Subcutaneous abdominal adipose tissue (tissue), 5 donors: ENCODE measurements around the gene HDGF.

Experiments used
- H3K27ac ChIP-seq: one replicate; pipeline ENCODE4 v1.7.0; 2013; ENCODE audit warnings: low read depth, mild to moderate bottlenecking, inconsistent platforms, low read length, moderate library complexity
- H3K27me3 ChIP-seq, 5 donors: one replicate each; pipeline ENCODE4 v1.7.0; 2013; ENCODE audit warnings: low read length in 5 of 5, inconsistent platforms in 1 of 5; ENCODE audit not compliant: control insufficient read depth in 5 of 5, insufficient read depth in 4 of 5
- H3K36me3 ChIP-seq, 5 donors: one replicate each; pipeline ENCODE4 v1.7.0; 2013; ENCODE audit warnings: low read length in 5 of 5; ENCODE audit not compliant: control insufficient read depth in 5 of 5, insufficient read depth in 5 of 5
- H3K4me1 ChIP-seq, 5 donors: one replicate each; pipeline ENCODE4 v1.7.0; 2013; ENCODE audit warnings: low read length in 5 of 5, mild to moderate bottlenecking in 3 of 5, moderate library complexity in 1 of 5; ENCODE audit not compliant: control insufficient read depth in 5 of 5, insufficient read depth in 5 of 5
- H3K4me3 ChIP-seq, 5 donors: one replicate each; pipeline ENCODE4 v1.7.0; 2013; ENCODE audit warnings: low read length in 5 of 5, low read depth in 1 of 5
- H3K9ac ChIP-seq, 5 donors: one replicate each; pipeline ENCODE4 v1.7.0; 2013; ENCODE audit warnings: low read length in 5 of 5, mild to moderate bottlenecking in 4 of 5, moderate library complexity in 3 of 5
- H3K9me3 ChIP-seq, 5 donors: one replicate each; pipeline ENCODE4 v1.7.0; 2013; ENCODE audit warnings: low read length in 5 of 5; ENCODE audit not compliant: control insufficient read depth in 5 of 5
- donor health status: healthy.
- donor health status: healthy.
- donor health status: healthy.
- donor health status: healthy.
- donor health status: healthy.

The HDGF gene

DNA sequence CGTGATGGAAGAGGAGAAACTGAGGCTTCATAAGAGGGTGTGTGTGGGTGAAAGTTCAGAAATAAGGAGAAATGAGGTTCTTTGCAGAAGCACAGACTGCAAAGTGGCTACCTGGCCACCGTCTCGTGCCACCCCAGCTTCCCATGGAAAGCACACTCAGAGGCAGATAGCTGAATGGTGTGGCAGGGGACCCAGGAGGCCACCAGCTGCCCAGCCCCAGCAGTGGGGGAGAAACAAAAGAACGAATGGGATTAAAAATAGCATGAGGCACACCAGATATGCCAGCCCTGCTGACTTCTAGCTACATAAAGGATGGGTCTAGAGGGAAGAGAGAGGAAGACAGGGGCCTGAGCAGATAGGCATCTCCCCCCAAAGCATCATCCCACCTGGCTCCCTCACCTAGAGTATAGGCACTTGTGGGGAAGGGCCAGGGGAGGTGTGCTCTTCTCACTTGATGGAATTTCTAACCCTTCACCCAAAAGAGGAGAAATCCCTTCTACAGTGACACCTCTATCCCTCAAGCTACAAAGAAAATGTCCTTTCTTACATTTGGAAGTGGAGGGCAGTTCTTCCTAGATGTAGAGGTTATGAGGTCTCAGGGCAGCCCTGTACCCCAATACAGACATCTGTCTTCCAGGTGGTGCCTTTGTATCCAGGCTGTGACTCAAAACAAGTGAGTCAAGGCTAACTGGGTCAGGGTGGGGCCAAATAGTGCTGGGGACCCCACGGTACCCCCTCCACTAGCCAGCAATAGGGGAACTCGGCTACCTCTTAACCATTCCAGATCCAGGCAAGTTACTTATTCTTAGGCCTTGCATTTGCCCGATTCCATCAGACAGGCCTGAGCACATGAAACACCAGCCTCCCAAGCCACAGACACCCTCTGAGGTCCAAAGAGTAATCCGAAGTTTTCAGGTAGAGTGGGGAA lies 3.5 kb downstream of the HDGF start:
- peak overlapping the region; percentile 100 for H3K27ac ChIP-seq
- peaks cover 25 to 70% (median 65%) of the 10 kb centered on the region in 5 donors for H3K4me1 ChIP-seq

DNA sequence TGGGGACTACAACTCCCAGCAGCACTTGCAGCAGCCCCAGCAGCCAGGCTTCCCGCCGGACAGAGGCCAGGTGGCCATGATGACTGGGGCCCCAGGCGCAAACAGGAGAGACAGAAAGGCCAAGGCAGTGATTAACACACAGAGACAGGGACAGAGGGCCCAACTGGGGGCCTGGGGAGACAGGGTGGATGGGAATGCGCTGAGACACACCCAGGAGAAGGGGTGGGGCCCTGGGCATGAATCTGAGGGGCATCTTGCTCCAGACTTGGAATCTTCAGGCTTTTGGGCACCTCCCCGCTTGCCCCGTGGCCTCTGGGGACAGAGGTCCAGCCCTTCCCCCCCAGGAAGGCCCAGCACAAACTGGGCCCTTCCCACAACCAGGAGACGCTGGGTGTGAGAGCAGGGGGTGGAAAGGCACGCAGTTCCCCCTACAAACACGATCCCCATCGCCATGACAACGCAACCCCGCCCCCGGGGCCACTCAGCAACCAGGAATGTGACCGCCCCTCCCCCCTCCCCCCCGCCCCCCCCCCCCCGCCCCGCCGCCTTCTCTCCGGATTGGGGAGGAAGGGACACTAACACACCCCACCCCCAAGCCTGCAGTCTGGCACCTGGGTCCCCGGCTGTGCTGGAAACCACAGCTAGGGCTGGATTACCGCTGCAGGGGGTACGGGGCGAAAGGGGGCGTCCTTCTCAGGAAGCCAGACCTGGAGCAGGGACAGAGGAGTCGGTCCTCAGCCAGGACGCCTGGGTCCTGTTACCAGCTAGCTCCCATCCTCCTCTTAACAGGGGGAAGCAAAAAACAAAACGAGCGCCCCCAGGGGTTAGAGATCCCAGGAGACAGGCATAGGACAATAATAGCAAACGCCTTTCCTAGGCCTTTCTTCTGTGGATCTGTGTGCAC lies 4.5 kb downstream of the HDGF start:
- Histone ChIP-seq H3K4me1 (peaks cover 19 to 60% (median 55%) of the 10 kb centered on the region in 5 donors), H3K9ac (peak overlapping the region; percentile 87 to 98 (median 95))

More for the DNA sequence above, 3.5 kb downstream of the HDGF start:
- Histone ChIP-seq H3K36me3 (peaks cover 0 to 20% (median 19%) of the 10 kb centered on the region in 5 donors), H3K4me3 (peak overlapping the region; percentile 78 to 98 (median 92)), H3K9ac (peak overlapping the region; percentile 94 to 99 (median 97)), H3K9me3 (no peaks in the 10 kb centered on the region), H3K27me3 (no peaks in the 10 kb centered on the region)

DNA sequence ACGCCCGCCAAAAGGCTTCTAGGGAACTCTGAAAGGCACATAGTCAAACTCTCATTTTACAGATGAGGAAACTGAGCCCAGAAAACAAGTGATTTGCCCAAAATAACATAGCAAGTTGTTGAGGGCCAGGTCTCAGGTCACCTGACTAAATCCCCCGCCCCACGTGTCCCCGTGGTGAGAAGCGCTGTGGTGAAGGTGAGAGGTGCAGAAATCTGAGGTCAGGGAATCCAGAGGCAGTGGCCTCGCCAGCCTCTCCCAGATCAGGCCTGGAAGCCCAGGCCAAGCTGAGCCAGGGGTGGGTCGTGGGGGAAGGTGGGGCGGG lies 5.1 kb downstream of the HDGF start:
- Histone ChIP-seq H3K9ac (peak overlapping the region; percentile 2 to 86 (median 63)), H3K36me3 (peaks cover 0 to 30% (median 26%) of the 10 kb centered on the region in 5 donors), H3K4me1 (peaks cover 19 to 65% (median 59%) of the 10 kb centered on the region in 5 donors), H3K27me3 (no peaks in the 10 kb centered on the region), H3K9me3 (no peaks in the 10 kb centered on the region), H3K27ac (peak overlapping the region; percentile 100), H3K4me3 (peak overlapping the region in 4 of 5 donors; percentile 48 to 98 (median 82))

More for the DNA sequence above, 4.5 kb downstream of the HDGF start:
- Histone ChIP-seq H3K9me3 (no peaks in the 10 kb centered on the region), H3K36me3 (peaks cover 0 to 30% (median 26%) of the 10 kb centered on the region in 5 donors), H3K27ac (peak overlapping the region; percentile 100), H3K4me3 (peak overlapping the region; percentile 70 to 98 (median 92)), H3K27me3 (no peaks in the 10 kb centered on the region)

DNA sequence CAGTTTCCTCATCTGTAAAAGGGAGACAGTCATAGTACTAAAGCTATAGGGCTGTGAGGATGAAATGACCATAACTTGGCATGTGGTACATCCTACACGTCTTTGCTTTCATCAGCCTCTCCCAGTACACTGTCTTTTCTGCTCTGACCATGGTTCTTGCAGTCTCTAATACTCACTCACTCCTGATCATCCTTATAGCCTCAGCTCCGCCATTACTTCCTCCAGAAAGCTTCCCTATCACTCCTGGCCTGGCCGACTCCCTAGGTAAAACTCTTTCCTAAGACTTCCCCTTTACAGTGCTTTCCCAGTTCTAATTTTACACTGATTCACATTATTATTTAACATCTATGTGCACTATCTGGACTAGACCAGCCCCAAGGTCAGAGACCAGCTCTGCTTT lies 5.6 kb downstream of the HDGF start:
- peak overlapping the region in 2 of 5 donors; percentile 48 to 93 for H3K4me3 ChIP-seq
- peaks cover 0 to 30% (median 26%) of the 10 kb centered on the region in 5 donors for H3K36me3 ChIP-seq
- no peaks in the 10 kb centered on the region for H3K27me3 ChIP-seq
- H3K9ac ChIP-seq: peak overlapping the region in 4 of 5 donors; percentile 2 to 86 (median 49)
- peaks cover 19 to 66% (median 61%) of the 10 kb centered on the region in 5 donors for H3K4me1 ChIP-seq
- peak overlapping the region; percentile 100 for H3K27ac ChIP-seq
- no peaks in the 10 kb centered on the region for H3K9me3 ChIP-seq

DNA sequence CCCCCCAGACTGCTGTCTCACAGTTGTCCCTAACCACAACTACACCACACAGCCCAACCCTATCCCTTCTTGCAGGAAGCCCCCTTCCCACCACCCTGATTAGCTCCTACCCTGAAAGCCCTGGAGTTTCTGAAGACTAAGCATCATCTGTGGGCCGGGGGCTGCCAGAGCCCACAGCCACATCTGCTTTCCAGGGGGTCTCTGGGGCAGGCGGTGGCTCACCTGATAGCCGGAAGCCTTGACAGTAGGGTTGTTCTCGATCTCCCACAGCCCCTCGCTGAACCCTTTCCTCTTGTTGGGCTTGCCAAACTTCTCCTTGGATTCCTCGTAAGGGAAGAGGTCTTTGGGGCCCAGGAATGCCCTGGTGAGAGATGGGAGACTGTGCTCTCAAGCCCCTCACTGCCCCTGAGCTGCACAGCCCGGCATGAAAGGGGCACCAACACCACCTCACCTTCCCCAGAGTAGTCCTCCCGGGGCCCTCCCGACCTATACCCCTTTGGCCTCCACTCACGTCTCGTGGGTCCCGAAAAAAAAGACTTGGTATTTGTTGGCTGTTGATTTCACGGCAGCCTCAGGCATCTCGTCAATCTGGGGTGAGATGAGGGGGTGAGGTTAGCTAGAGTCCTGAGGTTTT lies 6.6 kb downstream of the HDGF start:
- Histone ChIP-seq H3K27me3 (no peaks in the 10 kb centered on the region), H3K4me3 (no peak overlapping the region), H3K9me3 (no peaks in the 10 kb centered on the region), H3K9ac (peak overlapping the region in 2 of 5 donors; percentile 35 to 41), H3K36me3 (peaks cover 0 to 30% (median 26%) of the 10 kb centered on the region in 5 donors), H3K4me1 (peaks cover 22 to 69% (median 62%) of the 10 kb centered on the region in 5 donors), H3K27ac (peak overlapping the region; percentile 100)

DNA sequence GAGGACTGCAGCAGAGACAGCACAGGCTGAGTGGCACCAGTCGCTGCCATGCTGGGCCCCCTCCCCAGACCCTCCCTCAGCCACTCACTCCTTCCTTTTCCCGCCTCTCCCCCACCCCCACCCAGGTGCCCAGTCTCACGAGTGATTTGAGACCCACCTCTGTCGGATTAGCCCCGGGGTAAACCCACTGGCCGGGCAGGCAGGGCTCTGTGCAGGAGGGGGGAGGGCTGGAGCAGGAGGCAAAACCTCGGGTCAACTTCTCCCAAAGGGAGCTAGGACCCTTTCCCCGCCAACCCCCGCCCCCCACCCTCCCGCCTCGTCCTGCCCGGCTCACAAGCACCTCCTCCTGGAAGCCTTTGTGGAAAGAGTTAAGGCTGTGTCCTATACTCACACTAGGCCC lies 7.1 kb downstream of the HDGF start:
- peak overlapping the region in 1 of 5 donors; percentile 41 for H3K9ac ChIP-seq
- H3K4me1 ChIP-seq: peaks cover 18 to 64% (median 57%) of the 10 kb centered on the region in 5 donors
- H3K27ac ChIP-seq: no peak overlapping the region
- H3K36me3 ChIP-seq: peaks cover 0 to 30% (median 26%) of the 10 kb centered on the region in 5 donors
- H3K4me3 ChIP-seq: no peak overlapping the region
- no peaks in the 10 kb centered on the region for H3K27me3 ChIP-seq
- no peaks in the 10 kb centered on the region for H3K9me3 ChIP-seq

DNA sequence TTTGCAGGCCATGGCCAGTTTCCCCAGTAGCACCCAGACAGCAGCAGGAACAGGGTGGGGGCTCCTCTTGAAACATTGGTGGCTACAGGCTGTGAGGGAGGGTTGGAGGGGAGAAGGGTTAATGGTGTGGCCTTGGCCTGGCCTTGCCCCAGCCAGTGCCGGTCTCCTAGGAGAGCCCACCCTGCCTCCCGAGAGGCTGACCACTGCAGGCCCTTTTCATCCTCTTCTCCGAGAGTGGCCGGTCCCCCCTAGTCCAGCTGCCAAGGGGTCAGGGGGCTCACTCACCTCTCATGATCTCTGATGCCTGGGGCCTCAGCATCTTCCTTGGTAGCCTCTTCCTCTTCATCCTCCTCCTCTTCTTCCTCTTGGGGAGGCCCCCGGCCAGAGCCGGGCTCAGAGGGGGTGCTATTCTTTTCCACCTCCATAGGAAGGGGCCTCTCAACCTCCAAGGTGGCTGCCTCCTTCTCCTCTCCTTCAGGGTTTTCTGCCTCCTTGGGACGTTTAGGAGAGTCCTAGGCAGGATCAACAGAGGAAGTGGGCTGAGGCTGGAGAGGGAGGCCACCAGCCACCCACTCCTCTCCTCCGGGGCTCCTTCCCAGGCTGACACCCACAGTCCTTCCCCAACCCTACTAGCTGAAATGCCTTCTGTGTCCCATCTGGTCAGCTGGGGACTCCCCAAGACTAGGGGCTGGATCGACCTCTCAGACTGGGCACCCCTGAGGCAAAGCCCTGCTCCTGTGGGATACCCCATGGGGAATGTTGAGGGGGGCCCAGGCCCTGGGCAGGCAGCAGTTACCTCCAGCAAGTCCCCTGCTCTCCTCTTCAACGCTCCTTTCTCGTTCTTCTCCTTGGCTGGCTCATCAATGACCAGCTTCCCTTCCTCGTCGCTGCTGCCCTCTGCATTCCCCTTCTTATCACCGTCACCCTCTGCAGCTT lies 7.8 kb downstream of the HDGF start:
- H3K4me1 ChIP-seq: peaks cover 13 to 56% (median 50%) of the 10 kb centered on the region in 5 donors
- no peak overlapping the region for H3K27ac ChIP-seq
- no peak overlapping the region for H3K9ac ChIP-seq
- H3K4me3 ChIP-seq: no peak overlapping the region
- no peaks in the 10 kb centered on the region for H3K27me3 ChIP-seq
- H3K9me3 ChIP-seq: no peaks in the 10 kb centered on the region
- H3K36me3 ChIP-seq: peaks cover 0 to 30% (median 26%) of the 10 kb centered on the region in 5 donors

DNA sequence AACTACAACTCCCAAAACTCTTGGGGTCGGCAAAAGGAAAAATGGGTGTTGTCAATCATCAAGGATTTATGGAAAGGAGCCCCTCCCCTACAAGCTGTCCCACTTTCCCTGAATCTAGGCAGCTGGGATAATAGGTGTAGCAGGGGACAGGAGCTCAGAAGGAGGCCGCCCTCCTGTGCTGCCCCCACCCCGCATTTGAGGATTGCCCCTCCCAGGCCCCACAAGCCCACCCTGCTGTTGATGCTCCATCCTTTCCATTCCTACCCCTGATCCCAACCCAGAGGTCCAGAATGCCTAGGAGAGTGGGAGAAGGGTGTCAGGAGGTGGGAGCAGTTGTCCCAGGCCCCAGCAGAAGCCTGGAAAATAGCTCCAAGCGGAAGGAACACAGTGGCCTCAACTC lies 8.7 kb downstream of the HDGF start:
- peaks cover 0 to 37% (median 31%) of the 10 kb centered on the region in 5 donors for H3K36me3 ChIP-seq
- H3K4me3 ChIP-seq: no peak overlapping the region
- peaks cover 7 to 48% (median 42%) of the 10 kb centered on the region in 5 donors for H3K4me1 ChIP-seq
- no peaks in the 10 kb centered on the region for H3K9me3 ChIP-seq
- H3K27ac ChIP-seq: no peak overlapping the region
- no peaks in the 10 kb centered on the region for H3K27me3 ChIP-seq
- H3K9ac ChIP-seq: no peak overlapping the region
